GM19043 (cell line): Measurements from ENCODE around the gene SYNDIG1.

Experiments
- ATAC-seq: cut with Tn5 transposase; IDR thresholded peaks from one replicate; pipeline ENCODE4 v1.9.1; 2021; ENCODE audit warnings: low read depth; ENCODE audit not compliant: unreplicated experiment

SYNDIG1 gene

DNA sequence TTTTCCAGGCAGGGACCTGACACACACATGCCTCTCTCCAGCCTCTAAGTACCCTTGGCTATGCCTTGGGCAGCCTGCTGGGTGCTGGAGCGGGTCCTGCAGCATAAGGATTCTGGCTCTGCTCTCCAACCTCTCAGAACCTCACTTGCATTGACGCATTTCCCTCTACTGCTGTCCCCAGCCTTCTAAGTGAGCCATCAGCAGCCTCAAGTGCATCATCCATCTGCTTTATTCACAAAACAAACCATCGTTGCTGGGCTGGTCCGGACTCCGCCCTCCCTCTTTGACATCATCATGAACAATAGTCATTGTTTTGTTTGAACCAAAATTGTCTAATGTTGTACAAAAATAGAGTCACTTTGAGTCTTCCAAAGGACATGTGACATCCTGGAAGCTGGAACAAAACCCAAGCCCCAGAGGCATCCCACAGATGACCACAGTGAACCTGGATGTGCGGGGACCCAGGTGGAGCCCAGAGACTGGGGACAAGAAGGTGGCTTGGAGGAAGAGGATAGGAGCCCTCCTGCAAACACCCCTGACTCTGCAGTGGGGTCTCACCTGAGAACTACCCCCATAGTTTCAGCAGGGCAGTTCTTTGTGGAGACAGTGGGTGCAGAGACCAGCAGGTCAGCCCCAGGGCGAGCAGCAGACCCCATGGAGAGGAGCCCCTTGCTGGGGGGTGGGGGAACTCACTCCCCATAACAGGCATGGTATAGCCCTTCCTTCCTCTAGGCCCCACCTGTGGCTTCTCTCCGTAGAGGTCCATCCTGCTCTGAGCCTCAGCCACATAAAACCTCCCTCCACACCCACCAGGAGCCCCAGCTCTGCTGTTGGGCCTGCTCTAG, 230.1 kb downstream of the SYNDIG1 start:
- no peak for ATAC-seq

DNA sequence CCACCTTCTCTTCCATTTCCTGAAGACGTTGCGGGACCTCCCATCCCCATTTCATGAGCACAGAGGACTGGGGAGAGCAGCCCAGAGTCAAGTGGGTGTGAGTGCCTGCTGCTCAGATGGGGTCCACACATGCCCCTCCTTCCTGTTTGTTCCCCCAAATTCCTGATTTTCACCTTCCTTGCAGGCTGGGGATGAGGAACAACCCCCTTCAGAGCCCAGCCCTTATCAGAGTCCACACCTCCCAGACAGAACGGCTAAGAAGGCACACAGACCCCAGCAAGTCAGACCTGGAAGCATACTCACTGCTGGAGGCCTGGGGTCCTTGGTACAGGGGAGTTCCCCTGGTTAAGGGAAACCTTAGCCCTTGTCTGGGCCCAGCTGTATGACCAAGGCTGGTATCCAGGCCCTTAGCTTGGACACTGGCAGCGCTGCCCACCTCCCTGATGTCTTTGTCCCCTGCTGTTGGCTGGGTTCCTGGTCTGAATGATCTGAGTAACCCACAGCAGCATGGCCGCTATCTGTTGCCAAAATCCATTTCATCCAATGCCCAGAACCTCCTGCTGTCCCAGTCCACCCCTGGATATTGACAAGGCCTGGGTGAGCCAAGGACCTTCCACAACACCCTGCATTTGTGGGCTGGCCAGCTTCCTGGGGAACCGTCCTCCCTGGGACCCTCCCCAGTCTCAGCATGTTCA, 230.9 kb downstream of the SYNDIG1 start:
- no peak for ATAC-seq

DNA sequence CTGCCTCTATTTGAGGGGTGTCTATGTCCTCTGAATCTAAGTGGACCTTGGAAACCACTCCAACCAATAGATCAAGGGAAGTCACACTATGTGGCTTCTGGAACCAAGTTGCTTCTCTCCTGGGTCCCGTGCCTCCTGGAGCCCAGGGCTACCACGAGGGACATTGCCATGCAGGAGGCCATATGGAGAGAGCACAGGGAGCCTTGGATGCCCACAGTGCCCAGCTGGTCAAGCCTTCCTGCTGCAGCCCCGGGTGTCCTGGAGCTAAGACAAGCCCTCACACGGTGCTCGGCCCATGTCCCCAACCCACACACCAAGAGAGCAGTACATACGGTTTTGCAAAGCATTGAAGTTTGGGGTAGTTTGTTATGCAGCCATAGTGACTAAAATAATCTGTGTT, 231.6 kb downstream of the SYNDIG1 start:
- no peak for ATAC-seq

DNA sequence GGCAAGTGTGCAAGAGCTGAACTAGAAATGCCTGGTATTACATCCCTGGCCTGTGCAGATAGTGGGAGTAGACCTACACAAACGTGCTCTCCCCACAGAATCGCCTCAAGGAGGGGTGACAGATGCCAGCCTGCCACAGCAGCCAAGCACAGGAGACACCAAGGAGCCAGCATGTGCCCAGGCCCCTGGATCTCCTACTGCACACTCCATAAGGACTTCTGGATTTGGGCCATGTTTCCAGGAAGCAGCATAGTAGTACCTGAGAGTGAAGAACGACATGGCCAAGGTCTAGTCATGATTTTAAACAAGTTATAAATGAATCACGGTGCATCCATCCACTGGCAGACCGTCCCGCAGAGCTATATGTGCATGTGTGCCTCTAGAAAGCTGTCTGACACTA, 232.2 kb downstream of the SYNDIG1 start:
- ATAC-seq = no peak

DNA sequence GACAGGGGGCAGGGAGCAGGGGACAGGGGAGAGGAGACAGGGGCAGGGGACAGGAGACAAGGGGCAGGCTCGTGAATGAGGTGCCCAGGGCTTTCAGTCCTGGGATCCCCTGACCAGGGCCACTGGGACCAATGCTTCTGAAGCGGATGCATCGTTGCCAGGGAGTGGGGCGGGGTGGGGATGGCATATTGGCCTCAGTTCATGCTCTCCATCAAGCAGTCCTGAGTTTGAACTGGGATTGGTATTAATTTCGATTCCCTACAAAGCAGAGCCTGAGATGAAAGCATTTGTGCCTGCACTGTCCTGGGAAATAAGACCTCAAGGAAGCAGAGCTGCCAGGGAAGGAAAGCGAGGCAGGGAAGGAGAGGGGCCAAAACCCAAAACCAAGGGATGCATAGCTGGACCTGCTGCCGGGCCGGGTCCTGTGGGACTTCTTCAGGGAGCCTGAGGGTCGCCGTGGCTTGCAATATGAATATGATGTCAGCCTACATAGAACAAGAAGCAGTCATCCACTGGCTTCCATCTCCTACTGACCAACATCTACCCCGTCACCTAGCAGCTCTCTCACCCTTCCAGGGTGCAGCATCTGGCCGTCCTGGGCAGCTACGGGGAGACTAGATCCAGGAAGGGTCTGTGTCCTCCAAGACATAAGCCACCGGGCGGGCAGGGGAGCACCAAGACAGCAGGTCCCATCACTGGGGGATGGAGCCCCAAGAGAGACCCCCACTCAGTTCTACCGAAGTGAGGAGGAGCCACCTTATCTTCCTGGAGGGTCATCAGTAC, 233.3 kb downstream of the SYNDIG1 start:
- ATAC-seq = no peak

DNA sequence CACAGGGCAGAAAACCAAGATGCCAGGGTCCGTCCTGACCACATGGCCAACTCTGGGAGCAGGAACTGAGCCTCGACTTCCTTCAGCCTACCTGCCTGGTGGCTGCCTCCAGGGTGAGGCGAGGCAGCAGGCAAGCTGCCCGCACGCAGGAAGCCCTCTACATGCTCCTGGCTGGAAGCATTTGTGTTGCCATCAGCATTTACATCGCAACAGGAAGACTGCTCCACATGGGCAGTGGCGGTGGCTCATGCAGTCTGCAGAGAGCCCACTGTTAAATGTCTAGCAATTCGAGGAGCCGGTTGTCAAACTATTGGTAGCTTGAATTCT, 233.8 kb downstream of the SYNDIG1 start:
- no peak for ATAC-seq

DNA sequence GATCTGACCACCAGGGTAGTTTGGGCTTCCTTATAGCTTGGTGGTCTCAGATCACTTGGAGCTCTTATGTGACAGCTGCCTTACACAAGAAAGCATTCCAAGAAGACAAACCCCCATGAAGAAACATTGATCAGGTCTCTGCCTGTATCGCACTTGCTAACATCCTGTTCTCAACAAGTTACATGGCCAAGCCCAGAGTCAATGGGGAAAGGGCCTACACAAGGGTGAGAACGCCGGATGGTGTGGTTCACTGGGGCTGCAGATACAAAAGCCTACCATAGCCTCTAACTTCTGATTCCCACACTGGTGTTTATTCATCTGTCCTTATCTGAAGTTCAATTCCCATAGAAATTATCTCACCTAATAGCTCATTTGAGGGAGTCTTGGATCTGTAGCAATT, 235.5 kb downstream of the SYNDIG1 start:
- no peak for ATAC-seq

DNA sequence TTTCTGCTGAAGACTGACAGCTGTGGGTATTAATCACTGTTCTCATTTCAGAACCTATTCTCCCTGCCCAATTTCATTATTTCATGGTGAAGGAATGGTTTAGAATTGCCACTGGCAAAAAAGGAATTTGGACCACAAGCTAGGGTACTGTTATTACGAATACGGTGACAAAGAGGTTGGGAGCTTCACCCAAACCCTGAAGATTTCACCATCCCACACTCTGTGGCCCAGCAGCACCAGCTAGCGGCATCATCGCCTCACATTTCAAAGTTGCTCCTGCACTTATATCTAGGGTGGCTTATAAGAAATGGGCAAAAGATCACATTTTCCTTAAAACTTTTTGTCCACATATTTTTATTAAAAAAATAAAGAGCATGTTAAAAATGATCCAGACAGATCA, 236.1 kb downstream of the SYNDIG1 start:
- ATAC-seq = no peak

DNA sequence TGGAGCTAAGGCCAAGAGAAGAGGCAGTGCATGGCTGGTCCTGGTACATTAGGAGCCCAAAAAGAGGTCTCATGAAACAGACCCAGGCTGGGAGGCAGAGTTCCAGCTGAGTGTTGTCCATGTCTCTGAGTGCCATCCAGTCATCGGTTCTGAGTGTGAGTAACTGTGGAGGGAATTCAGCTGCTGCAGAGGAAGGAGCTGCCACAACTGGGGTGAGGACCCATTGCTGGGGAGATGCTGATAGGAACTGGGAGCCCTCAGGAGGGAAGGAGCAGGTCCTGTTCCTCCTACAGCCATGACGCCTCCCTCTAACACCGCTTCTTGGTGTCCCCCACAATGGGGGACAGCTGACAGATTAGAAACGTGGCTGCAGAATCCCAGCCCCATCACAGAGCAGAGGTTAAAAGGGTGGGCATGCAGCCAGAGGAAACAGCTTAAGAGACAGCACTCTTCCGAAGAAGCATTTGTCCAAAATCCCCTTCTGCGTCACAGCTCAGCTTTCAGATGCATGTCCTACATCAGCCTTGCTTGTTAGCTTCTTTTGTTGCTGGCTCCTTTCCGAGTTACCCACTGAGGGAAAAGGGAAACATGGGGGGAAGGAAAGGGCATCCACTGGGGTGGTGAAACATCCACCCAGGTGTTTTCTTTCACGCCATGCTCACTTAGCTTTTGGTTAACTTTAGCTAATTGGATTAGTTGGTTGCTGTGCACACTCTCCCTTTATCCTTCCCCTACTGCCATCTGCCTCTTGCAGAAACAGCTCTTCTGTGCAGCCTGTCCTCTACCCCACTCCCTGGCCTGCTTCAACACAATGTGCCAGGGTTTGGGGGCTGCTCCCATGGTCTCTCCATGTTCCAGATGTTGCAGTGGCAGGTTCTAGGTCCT, 239.2 kb downstream of the SYNDIG1 start:
- ATAC-seq = no peak
